Measurements from ENCODE around the gene POLR3B. TPM values are rescaled to one million over a fixed set of nuclear protein-coding genes. Genes with fewer than 3 reads are reported as not detected.

The POLR3B gene
- total RNA-seq, 1 donor from 2014 or later = 9.6 TPM

DNA sequence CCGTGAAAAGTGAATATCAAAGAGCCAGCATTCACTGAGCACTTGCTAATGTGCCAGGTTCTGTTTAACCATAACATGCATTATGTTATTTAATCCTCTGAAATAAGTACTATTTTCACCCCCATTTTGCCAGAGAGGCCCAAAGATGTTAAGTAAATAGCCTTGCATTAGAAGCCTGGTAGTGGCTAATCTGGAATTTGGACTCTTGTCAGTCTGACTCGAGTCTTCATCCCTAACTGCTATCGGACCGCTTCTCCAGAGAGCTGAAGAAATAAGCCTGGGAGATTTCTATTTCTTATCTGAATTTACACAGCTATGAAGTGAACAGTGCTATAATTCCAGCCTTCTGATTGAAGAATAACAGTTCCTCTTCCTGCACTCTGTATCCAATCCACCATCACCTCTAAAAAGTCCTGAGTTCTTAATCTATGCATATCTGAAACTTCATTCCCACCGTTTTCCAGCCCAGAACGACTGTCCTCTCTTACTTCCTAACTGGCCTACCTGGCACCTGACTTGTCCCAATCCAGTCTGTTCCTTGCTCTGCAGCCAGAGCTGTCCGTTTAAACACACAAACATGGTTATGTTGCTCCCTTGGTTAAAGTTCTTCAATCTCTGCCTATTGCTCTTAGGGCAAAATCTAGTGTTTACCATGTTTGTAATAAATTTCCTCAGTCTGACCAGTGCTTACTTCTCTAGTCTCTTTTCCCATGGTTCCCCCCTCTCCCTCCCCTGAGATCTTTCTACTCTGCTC lies 2.3 kb downstream of the POLR3B start:
- ATAC-seq (no peak), DNase-seq (no peak)
- no peaks in the 10 kb centered on the region for H3K9me3 ChIP-seq
- no peak overlapping the region for H3K4me3 ChIP-seq
- H3K4me1 ChIP-seq = peaks cover 17% of the 10 kb centered on the region
- H3K36me3 ChIP-seq = peaks cover 7% of the 10 kb centered on the region
- H3K27ac ChIP-seq = peak overlapping the region; percentile 93
- TF ChIP-seq, protein P1, sequence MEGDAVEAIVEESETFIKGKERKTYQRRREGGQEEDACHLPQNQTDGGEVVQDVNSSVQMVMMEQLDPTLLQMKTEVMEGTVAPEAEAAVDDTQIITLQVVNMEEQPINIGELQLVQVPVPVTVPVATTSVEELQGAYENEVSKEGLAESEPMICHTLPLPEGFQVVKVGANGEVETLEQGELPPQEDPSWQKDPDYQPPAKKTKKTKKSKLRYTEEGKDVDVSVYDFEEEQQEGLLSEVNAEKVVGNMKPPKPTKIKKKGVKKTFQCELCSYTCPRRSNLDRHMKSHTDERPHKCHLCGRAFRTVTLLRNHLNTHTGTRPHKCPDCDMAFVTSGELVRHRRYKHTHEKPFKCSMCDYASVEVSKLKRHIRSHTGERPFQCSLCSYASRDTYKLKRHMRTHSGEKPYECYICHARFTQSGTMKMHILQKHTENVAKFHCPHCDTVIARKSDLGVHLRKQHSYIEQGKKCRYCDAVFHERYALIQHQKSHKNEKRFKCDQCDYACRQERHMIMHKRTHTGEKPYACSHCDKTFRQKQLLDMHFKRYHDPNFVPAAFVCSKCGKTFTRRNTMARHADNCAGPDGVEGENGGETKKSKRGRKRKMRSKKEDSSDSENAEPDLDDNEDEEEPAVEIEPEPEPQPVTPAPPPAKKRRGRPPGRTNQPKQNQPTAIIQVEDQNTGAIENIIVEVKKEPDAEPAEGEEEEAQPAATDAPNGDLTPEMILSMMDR (IDR thresholded peaks at IDR 0.05) = no peak
- intact Hi-C loops (cut with DNase I) = loop anchor here (10.0 kb wide), 1 partner anchor 55 kb away; the partner anchor contains the start of gene TCP11L2
- no peaks in the 10 kb centered on the region for H3K27me3 ChIP-seq (ENCODE audit: low read depth)

DNA sequence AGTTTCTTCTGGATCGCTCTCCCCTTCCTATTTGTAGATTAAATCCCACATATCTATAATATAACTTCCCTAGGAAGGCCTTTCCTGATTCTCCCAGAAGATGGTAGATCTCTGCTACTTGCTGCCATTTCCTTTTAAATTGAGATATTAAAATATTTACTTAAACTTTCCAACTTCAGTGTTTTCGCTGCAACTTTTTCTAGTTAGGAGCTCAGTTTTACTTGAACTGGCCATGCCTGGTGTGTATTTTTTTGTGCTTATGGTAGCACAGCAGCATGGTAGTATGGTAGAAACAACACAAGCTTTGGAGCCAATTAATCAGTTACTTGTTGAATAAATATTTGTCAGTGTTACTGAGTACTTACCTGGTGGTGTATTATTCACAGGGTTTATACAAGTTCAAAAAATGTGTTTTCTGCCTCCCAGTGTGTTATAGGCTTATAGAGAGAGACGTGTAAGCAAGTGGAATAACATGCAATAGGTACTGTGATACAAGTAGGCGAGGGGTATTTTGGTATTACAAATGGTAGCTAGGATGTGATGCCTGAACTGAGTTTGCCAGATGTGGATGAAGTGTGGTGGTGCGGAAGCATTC lies 2.9 kb downstream of the POLR3B start:
- H3K4me3 ChIP-seq = no peak overlapping the region
- no peak overlapping the region for H3K27ac ChIP-seq
- TF ChIP-seq, protein P1 (IDR thresholded peaks at IDR 0.05) = no peak
- intact Hi-C loops (cut with DNase I) = no loop called here
- H3K4me1 ChIP-seq = peaks cover 17% of the 10 kb centered on the region
- H3K27me3 ChIP-seq (ENCODE audit: low read depth) = no peaks in the 10 kb centered on the region
- H3K9me3 ChIP-seq = no peaks in the 10 kb centered on the region
- H3K36me3 ChIP-seq = peaks cover 7% of the 10 kb centered on the region
- ATAC-seq (no peak), DNase-seq (no peak)

DNA sequence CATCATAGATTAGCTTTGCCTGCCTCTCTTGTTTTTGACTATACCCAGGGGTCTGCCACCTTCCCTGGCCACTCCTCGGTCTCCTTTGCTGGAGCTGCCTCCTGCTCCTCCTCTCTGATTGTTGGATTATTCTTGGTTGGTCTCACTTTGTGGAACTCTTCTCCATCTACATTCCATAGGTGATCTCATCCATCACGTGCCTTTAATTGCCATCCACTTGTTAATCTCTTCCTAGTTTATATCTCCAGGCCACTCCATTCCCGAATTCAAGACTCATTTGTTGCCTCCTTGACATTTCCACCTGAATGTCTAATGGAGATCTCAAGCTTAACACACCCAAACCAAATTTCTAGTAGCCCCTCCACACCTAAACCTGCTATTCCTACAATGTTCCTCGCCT lies 5.4 kb downstream of the POLR3B start:
- Histone ChIP-seq H3K36me3 (peaks cover 20% of the 10 kb centered on the region), H3K4me3 (no peak overlapping the region), H3K4me1 (peaks cover 11% of the 10 kb centered on the region), H3K27ac (no peak overlapping the region), H3K27me3 (ENCODE audit: low read depth) (no peaks in the 10 kb centered on the region), H3K9me3 (no peaks in the 10 kb centered on the region)
- ATAC-seq = no peak
- DNase-seq = no peak
- TF ChIP-seq, protein P1 (IDR thresholded peaks at IDR 0.05) = no peak
- intact Hi-C loops (cut with DNase I) = no loop called here

DNA sequence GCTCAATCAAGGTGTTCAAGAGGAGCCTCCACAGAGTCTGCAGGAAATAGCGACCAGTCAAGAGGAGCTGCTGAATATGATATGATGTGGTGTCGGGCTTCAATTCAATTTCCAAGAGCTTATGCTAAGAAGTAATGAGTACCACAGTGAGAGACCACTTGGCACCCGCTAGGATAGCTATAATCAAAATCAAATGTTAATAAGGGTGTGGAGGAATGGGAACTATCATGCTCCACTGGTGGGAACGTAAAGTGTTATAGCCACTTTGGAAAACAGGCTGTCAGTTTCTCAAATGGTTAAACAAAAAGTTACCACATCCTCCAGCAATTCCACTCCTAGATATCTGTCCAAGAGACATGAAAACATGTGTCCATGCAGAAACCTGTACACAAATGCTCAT lies 6.7 kb downstream of the POLR3B start:
- H3K4me1 ChIP-seq = peaks cover 3% of the 10 kb centered on the region
- ATAC-seq = no peak

DNA sequence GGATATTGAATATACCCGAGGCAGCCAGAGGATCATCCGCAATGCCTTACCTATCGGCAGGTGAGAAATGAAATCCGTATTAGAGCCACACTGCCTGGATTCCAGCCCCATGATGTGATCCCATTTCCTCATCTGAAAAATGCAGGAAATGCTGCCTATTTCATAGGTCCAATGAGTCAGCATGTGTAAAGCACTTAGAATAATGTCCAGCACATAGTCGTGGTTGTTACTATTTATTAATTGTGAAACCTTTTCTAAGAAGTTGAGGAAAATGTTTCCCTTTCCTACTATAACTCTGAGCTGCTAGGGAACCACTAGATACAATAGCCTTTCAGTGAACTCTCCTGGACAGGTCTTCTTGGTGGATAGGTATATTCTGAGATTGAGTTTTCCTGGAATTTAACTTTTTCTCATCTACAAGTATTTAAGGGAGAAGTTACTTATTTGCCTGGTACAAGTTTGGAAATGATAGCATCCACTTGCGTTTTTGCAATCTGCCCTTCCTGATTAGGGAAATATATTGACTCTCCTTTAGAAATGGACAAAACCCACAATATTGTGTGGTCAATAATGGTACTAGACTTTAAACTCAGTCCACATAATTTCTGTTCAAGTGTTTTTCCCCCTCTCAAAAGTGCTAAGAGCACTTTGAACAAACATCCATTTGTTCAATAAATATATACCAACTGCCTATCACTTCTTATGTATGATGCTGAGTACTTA lies 12.2 kb downstream of the POLR3B start:
- intact Hi-C loops (cut with DNase I) = no loop called here
- DNase-seq (no peak), ATAC-seq (peak; percentile 82 to 95)
- no peaks in the 10 kb centered on the region for H3K4me1 ChIP-seq
- no peaks in the 10 kb centered on the region for H3K9me3 ChIP-seq
- no peak overlapping the region for H3K4me3 ChIP-seq
- no peaks in the 10 kb centered on the region for H3K27me3 ChIP-seq (ENCODE audit: low read depth)
- peaks cover 37% of the 10 kb centered on the region for H3K36me3 ChIP-seq
- TF ChIP-seq, protein P1 (IDR thresholded peaks at IDR 0.05) = no peak
- H3K27ac ChIP-seq = no peak overlapping the region

More for the DNA sequence above, 6.7 kb downstream of the POLR3B start:
- TF ChIP-seq, protein P1 (IDR thresholded peaks at IDR 0.05) = no peak
- peaks cover 25% of the 10 kb centered on the region for H3K36me3 ChIP-seq
- DNase-seq = no peak
- intact Hi-C loops (cut with DNase I) = no loop called here
- no peaks in the 10 kb centered on the region for H3K27me3 ChIP-seq (ENCODE audit: low read depth)
- H3K9me3 ChIP-seq = no peaks in the 10 kb centered on the region
- no peak overlapping the region for H3K27ac ChIP-seq
- no peak overlapping the region for H3K4me3 ChIP-seq

All from lower lobe of right lung (tissue), 2 donors.